IMR-90 (cell line): Measurements from ENCODE around the gene MTA2. TPM values are rescaled to one million over a fixed set of nuclear protein-coding genes. Genes with fewer than 3 reads are reported as not detected.
"Not testable (repeated sequence)": the region's sequence is repeated elsewhere in the genome, so short reads cannot be mapped to it uniquely, and the experiment has no call there.

ENCODE experiments used
- ATAC-seq: fragments of 200-7000 bp; cut with Tn5 transposase; 2 replicates; pipeline ENCODE4 v1.9.1; 2020; ENCODE audit warnings: low read depth, mild to moderate bottlenecking, moderate library complexity
- BruUV-seq: library from RNA; stranded (reverse); fragments of 400-500 nt; replicated peaks from 2 replicates; lab custom pipeline; 2021; lab: Mats Ljungman, UMichigan
- CTCF ChIA-PET: fragments of 300-600 bp; formaldehyde crosslinking; extraction: SDS; loops from one replicate; lab custom pipeline; 2021; ENCODE audit warnings: antibody characterized with exemption; lab: Yijun Ruan, JAX
- POLR2A ChIA-PET: fragments of 300-600 bp; sonication (Branson Sonifier 250); formaldehyde crosslinking; loops from one replicate; lab custom pipeline; 2022; ENCODE audit warnings: antibody characterized with exemption; ENCODE audit not compliant: unreplicated experiment; lab: Charles Lee
- DNase-seq: peaks from one replicate; pipeline ENCODE4 v3.0.0; 2013
- H2AFZ ChIP-seq: replicated peaks from 2 replicates; pipeline ENCODE3; 2013; ENCODE audit warnings: low read length, mild to moderate bottlenecking; ENCODE audit not compliant: poor library complexity
- H2AK5ac ChIP-seq: 2 replicates; pipeline ENCODE4 v1.6.1; 2013; ENCODE audit warnings: low read depth, low read length, inconsistent platforms
- H2AK9ac ChIP-seq: replicated peaks from 2 replicates; pipeline ENCODE3; 2013; ENCODE audit warnings: mild to moderate bottlenecking, low read depth, low read length, moderate library complexity; ENCODE audit not compliant: poor library complexity
- H2BK120ac ChIP-seq: 2 replicates; pipeline ENCODE4 v1.6.1; 2013; ENCODE audit warnings: low read depth, low read length, inconsistent platforms
- H2BK15ac ChIP-seq: 3 replicates; pipeline ENCODE4 v1.6.1; 2013; ENCODE audit warnings: low read depth, low read length, inconsistent platforms
- H2BK20ac ChIP-seq: 2 replicates; pipeline ENCODE4 v1.6.1; 2013; ENCODE audit warnings: low read depth, mild to moderate bottlenecking, inconsistent platforms, low read length, moderate library complexity
- H2BK5ac ChIP-seq: 2 replicates; pipeline ENCODE4 v1.6.1; 2013; ENCODE audit warnings: mild to moderate bottlenecking, low read depth, low read length, inconsistent platforms; ENCODE audit not compliant: poor library complexity, severe bottlenecking
- H3K14ac ChIP-seq: replicated peaks from 2 replicates; pipeline ENCODE4 v1.6.1; 2013; ENCODE audit warnings: low read depth, low read length, inconsistent platforms
- H3K18ac ChIP-seq: 2 replicates; pipeline ENCODE4 v1.6.1; 2013; ENCODE audit warnings: low read depth, low read length, control low read depth
- H3K23ac ChIP-seq: 2 replicates; pipeline ENCODE4 v1.6.1; 2013; ENCODE audit warnings: low read depth, low read length, inconsistent platforms
- H3K27ac ChIP-seq: 2 replicates; pipeline ENCODE4 v1.5.1; 2013; ENCODE audit warnings: mild to moderate bottlenecking, control low read depth, low read length; ENCODE audit not compliant: insufficient read depth
- H3K27me3 ChIP-seq: 2 replicates; pipeline ENCODE4 v1.6.1; 2013; ENCODE audit warnings: low read length; ENCODE audit not compliant: control insufficient read depth, insufficient read depth
- H3K36me3 ChIP-seq: 2 replicates; pipeline ENCODE4 v1.6.1; 2013; ENCODE audit warnings: low read length, mixed read lengths; ENCODE audit not compliant: control insufficient read depth, insufficient read depth
- H3K4ac ChIP-seq: 2 replicates; pipeline ENCODE4 v1.6.1; 2013; ENCODE audit warnings: low read depth, low read length, inconsistent platforms
- H3K4me1 ChIP-seq: 2 replicates; pipeline ENCODE4 v1.6.1; 2013; ENCODE audit warnings: low read length, mixed read lengths; ENCODE audit not compliant: control insufficient read depth, insufficient read depth
- H3K4me2 ChIP-seq: 2 replicates; pipeline ENCODE4 v1.6.1; 2013; ENCODE audit warnings: low read depth, mild to moderate bottlenecking, control low read depth, low read length, moderate library complexity
- H3K4me3 ChIP-seq: 2 replicates; pipeline ENCODE4 v1.5.1; 2013; ENCODE audit warnings: low read depth, mild to moderate bottlenecking, control low read depth, low read length, moderate library complexity; ENCODE audit not compliant: insufficient read depth
- H3K56ac ChIP-seq: 2 replicates; pipeline ENCODE4 v1.6.1; 2013; ENCODE audit warnings: low read length, inconsistent platforms; ENCODE audit not compliant: insufficient read depth; ENCODE audit errors: extremely low read depth
- H3K79me1 ChIP-seq, 2 experiments: 2 replicates each; pipeline ENCODE4 v1.6.1; 2013; ENCODE audit warnings: low read length in 2 of 2, inconsistent platforms in 1 of 2, low read depth in 1 of 2
- H3K9ac ChIP-seq: 2 replicates; pipeline ENCODE4 v1.6.1; 2013; ENCODE audit warnings: low read depth, low read length, control low read depth
- H3K9me1 ChIP-seq: 2 replicates; pipeline ENCODE4 v1.6.1; 2013; ENCODE audit warnings: low read length, inconsistent platforms; ENCODE audit not compliant: insufficient read depth
- H3K9me3 ChIP-seq: 2 replicates; pipeline ENCODE4 v1.6.1; 2013; ENCODE audit warnings: low read length; ENCODE audit not compliant: control insufficient read depth, insufficient read depth
- H4K20me1 ChIP-seq: 2 replicates; pipeline ENCODE4 v1.6.1; 2013; ENCODE audit warnings: low read length, inconsistent platforms; ENCODE audit not compliant: insufficient read depth
- H4K5ac ChIP-seq: 2 replicates; pipeline ENCODE4 v1.6.1; 2013; ENCODE audit warnings: mild to moderate bottlenecking, low read depth, low read length, control low read depth
- H4K8ac ChIP-seq, 2 experiments: 2 replicates each; pipeline ENCODE4 v1.6.1; 2013; ENCODE audit warnings: low read depth in 2 of 2, low read length in 2 of 2, control low read depth in 1 of 2, inconsistent platforms in 1 of 2
- H4K91ac ChIP-seq: 2 replicates; pipeline ENCODE4 v1.6.1; 2013; ENCODE audit warnings: low read depth, low read length, inconsistent platforms; ENCODE audit not compliant: insufficient read depth
- WGBS, 2 experiments: methylation state at CpG; one replicate each; pipeline versions ENCODE4 v1.1.5 to v1.1.7; 2013; ENCODE audit warnings: missing lambda C conversion rate in 2 of 2; ENCODE audit not compliant: insufficient read length in 1 of 2; ENCODE audit errors: extremely low coverage in 2 of 2; 5-methylcytosine and 5-hydroxymethylcytosine counted together
- dilution Hi-C: fragments of 300-500 bp; cut with HindIII; formaldehyde crosslinking; loops from one replicate; pipeline ENCODE4 v1.14.3; 2018; ENCODE audit warnings: low sequenced_read_pairs; ENCODE audit not compliant: unreplicated experiment
- in situ Hi-C: fragments of 300-500 bp; cut with MboI; formaldehyde crosslinking; loops from 3 replicates; pipeline ENCODE4 v1.14.3; 2019; ENCODE audit warnings: low sequenced_read_pairs, inconsistent platforms, mixed read lengths
- intact Hi-C: fragments of 100-400 bp; cut with micrococcal nuclease; formaldehyde crosslinking; loops from 2 replicates; pipeline ENCODE4 v1.10.0; 2022
- polyA plus RNA-seq, 3 experiments: library from polyadenylated mRNA; depleted of rRNA; stranded (reverse); fragments of >200 nt; gene quantifications; 2 replicates each; pipeline ENCODE4 v1.2.3, GENCODE V29; 2012; ENCODE audit warnings: low replicate concordance in 1 of 3
- total RNA-seq: library from RNA; depleted of rRNA; stranded (reverse); fragments of >200 nt; gene quantifications from 2 replicates; pipeline ENCODE4 v1.2.3, GENCODE V29; 2012

MTA2 gene
- total and polyA plus RNA-seq, 2 of the 4 experiments (the other 2 are of a cell fraction), result 34.8 to 136 TPM

GRCh38 chr11:62550478-62550877 is 51.2 kb downstream of the MTA2 start:
- H3K18ac ChIP-seq, BruUV-seq, H3K9ac ChIP-seq, H2BK5ac ChIP-seq, H3K56ac ChIP-seq, H4K20me1 ChIP-seq, H3K36me3 ChIP-seq, CTCF ChIA-PET, H3K27me3 ChIP-seq, H2AK9ac ChIP-seq, H3K9me3 ChIP-seq, ATAC-seq, H2BK20ac ChIP-seq, H3K27ac ChIP-seq, H3K23ac ChIP-seq, H4K8ac ChIP-seq, DNase-seq, H2BK15ac ChIP-seq, dilution Hi-C loops, H4K91ac ChIP-seq, intact Hi-C loops, H2BK120ac ChIP-seq, H3K4me2 ChIP-seq, H3K14ac ChIP-seq, H3K4me3 ChIP-seq, H3K4ac ChIP-seq, H2AFZ ChIP-seq, H4K5ac ChIP-seq: not testable (repeated sequence)
- no CpG with 5 or more reads among the region's 2 CpGs for WGBS, 2 experiments
- in situ Hi-C loops, result loop anchor here (5.0 kb wide), 1 partner anchor 128 kb away; no protein-coding TSS in a partner anchor
- Histone ChIP-seq H3K4me1 (peaks cover 31% of the 10 kb centered on the region), H3K79me1 (peaks cover 11 to 62% of the 10 kb centered on the region in 2 experiments; a peak in 3 of 4 replicates), H2AK5ac (peak overlapping the region; percentile 25; the same call in 1 of the 2 replicates), H3K9me1 (peaks cover 22% of the 10 kb centered on the region)
- POLR2A ChIA-PET, result interaction anchor here (0.6 kb wide), 1 partner anchor 46 kb away, joined by 3 read pairs; no protein-coding TSS in a partner anchor
